HepG2 (cell line): ENCODE data around the gene PFKL. TPM values are rescaled to one million over a fixed set of nuclear protein-coding genes. Genes with fewer than 3 reads are reported as not detected.

Experiments used
- CC2D1A ChIP-seq: sonication (generic); formaldehyde crosslinking; IDR thresholded peaks from 2 replicates; pipeline ENCODE4 v1.8.1; 2023; ENCODE audit warnings: mild to moderate bottlenecking, missing genetic modification reagents
- DNMT1 ChIP-seq: sonication (generic); formaldehyde crosslinking; IDR thresholded peaks from 2 replicates; pipeline ENCODE4 v1.5.1; 2020; ENCODE audit warnings: mild to moderate bottlenecking, missing genetic modification reagents
- DPF2 ChIP-seq: sonication (generic); formaldehyde crosslinking; IDR thresholded peaks from 2 replicates; pipeline ENCODE4 v1.4.0; 2020; ENCODE audit warnings: mild to moderate bottlenecking, low read depth, missing genetic modification reagents, borderline replicate concordance
- GATA4 ChIP-seq: sonication (generic); IDR thresholded peaks from 2 replicates; pipeline ENCODE4 v1.6.1; 2016; ENCODE audit warnings: antibody characterized with exemption, low read depth, borderline replicate concordance
- JUNB ChIP-seq: sonication (generic); formaldehyde crosslinking; IDR thresholded peaks from 2 replicates; pipeline ENCODE4 v1.8.0; 2022; ENCODE audit warnings: missing genetic modification reagents, mild to moderate bottlenecking, borderline replicate concordance
- KDM4B ChIP-seq: sonication (generic); formaldehyde crosslinking; IDR thresholded peaks from 2 replicates; pipeline ENCODE4 v1.4.0; 2020; ENCODE audit warnings: missing genetic modification reagents
- MATR3 ChIP-seq: sonication (generic); formaldehyde crosslinking; IDR thresholded peaks from 2 replicates; pipeline ENCODE4 v1.4.0; 2020; ENCODE audit warnings: missing genetic modification reagents
- SP5 ChIP-seq: IDR thresholded peaks from 2 replicates; pipeline ENCODE4 v1.6.1; 2016; ENCODE audit warnings: low read depth, borderline replicate concordance
- ZNF337 ChIP-seq: sonication (generic); formaldehyde crosslinking; IDR thresholded peaks from 2 replicates; pipeline ENCODE4 v1.5.1; 2020; ENCODE audit warnings: missing genetic modification reagents, low read depth, mild to moderate bottlenecking, borderline replicate concordance
- ZNF629 ChIP-seq: sonication (generic); formaldehyde crosslinking; conservative IDR thresholded peaks from 2 replicates; pipeline ENCODE4 v1.5.0; 2020; ENCODE audit warnings: missing genetic modification reagents
- ZNF652 ChIP-seq: IDR thresholded peaks from 2 replicates; pipeline ENCODE4 v1.6.1; 2016; ENCODE audit warnings: low read depth, borderline replicate concordance
- ZNF766 ChIP-seq: sonication (generic); formaldehyde crosslinking; IDR thresholded peaks from 2 replicates; pipeline ENCODE4 v1.5.0; 2020; ENCODE audit warnings: missing genetic modification reagents, borderline replicate concordance
- ZNF772 ChIP-seq: sonication (generic); formaldehyde crosslinking; IDR thresholded peaks from 2 replicates; pipeline ENCODE4 v1.5.0; 2020; ENCODE audit warnings: mild to moderate bottlenecking, missing genetic modification reagents
- ZSCAN31 ChIP-seq: sonication (generic); formaldehyde crosslinking; IDR thresholded peaks from 2 replicates; pipeline ENCODE4 v1.5.0; 2020; ENCODE audit warnings: low read depth, mild to moderate bottlenecking, missing genetic modification reagents
- polyA plus RNA-seq, 8 experiments: library from polyadenylated mRNA; depleted of rRNA in 3 of 8; stranded (reverse) in 7 of 8; unstranded in 1 of 8; fragments of >200 nt; fragmentation: Illumina TruSeq in 4 of 8; extraction: Trizol in 4 of 8; gene quantifications; 2 replicates each; pipeline versions ENCODE4 v1.2.1 to v1.2.3, GENCODE V29; 2011 to 2016; ENCODE audit warnings: low read depth in 4 of 8, missing spikeins in 1 of 8, mixed read lengths in 1 of 8; ENCODE audit not compliant: insufficient read depth in 1 of 8
- total RNA-seq, 5 experiments: library from RNA; depleted of rRNA; stranded (reverse); fragments of >200 nt; fragmentation: Illumina TruSeq; extraction: Trizol; gene quantifications; 2 replicates each; pipeline ENCODE4 v1.2.3, GENCODE V29; 2016; ENCODE audit warnings: low read depth in 1 of 5
- TF ChIP-seq, protein P1 (sequence below): sonication (generic); formaldehyde crosslinking; IDR thresholded peaks from 2 replicates; pipeline ENCODE4 v1.5.0; 2020; ENCODE audit warnings: missing genetic modification reagents, mild to moderate bottlenecking, borderline replicate concordance
- TF ChIP-seq, protein P2 (sequence below): sonication (generic); formaldehyde crosslinking; IDR thresholded peaks from 2 replicates; pipeline ENCODE4 v1.9.0; 2021; ENCODE audit warnings: missing genetic modification reagents, borderline replicate concordance
- TF ChIP-seq, protein P3 (sequence below): sonication (generic); formaldehyde crosslinking; IDR thresholded peaks from 2 replicates; pipeline ENCODE4 v1.8.1; 2023; ENCODE audit warnings: mild to moderate bottlenecking, missing genetic modification reagents
- TF ChIP-seq, protein P4 (sequence below): sonication (generic); formaldehyde crosslinking; IDR thresholded peaks from 2 replicates; pipeline ENCODE4 v1.4.0; 2020; ENCODE audit warnings: missing genetic modification reagents, borderline replicate concordance
- TF ChIP-seq, protein P5 (sequence below): sonication (generic); formaldehyde crosslinking; IDR thresholded peaks from 2 replicates; pipeline ENCODE4 v1.4.0; 2020; ENCODE audit warnings: missing genetic modification reagents
- TF ChIP-seq, protein P6 (sequence below): IDR thresholded peaks from 2 replicates; pipeline ENCODE4 v1.6.1; 2018; ENCODE audit warnings: missing genetic modification reagents, mild to moderate bottlenecking, missing compliant biosample characterization

The PFKL gene
- total and polyA plus RNA-seq, 2 of the 13 experiments (the other 11 are each of a cell fraction or from before 2014, with no cell fraction given): 92.8 to 106 TPM

DNA sequence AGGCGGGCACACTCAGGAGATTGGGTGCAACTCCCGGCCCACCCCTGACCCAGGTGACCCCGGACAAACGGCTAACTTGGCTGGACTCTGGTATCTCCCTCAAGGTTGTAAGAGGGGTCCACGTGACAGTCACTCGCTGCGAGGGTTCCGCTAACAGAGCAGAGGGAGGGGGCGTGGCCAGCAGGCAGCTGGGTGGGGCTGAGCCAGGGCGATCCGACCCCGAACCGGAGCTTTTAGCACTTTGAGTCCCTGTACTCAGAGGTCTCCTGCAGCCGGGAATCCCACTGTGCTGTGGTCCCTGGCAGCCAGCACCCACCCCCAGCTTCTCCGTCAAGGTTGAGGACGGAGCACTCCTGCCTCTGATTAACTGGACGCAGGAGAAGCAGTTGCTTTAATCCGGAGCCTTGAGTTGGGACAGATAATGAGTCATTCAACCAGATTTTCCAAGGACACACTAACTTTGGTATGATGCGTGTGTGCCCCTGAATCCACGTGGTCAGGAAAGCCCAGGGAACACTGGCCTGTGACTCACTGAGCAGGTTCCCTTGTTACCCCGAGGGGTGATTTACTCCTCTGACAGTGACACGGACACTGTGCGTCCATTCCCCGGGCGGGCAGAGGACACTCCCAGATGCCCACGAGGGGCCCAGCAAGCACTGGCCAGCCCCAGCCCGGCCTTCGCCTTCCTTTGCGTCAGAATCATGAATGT, 70.3 kb downstream of the PFKL start (continued):
- TF ChIP-seq, protein P1, sequence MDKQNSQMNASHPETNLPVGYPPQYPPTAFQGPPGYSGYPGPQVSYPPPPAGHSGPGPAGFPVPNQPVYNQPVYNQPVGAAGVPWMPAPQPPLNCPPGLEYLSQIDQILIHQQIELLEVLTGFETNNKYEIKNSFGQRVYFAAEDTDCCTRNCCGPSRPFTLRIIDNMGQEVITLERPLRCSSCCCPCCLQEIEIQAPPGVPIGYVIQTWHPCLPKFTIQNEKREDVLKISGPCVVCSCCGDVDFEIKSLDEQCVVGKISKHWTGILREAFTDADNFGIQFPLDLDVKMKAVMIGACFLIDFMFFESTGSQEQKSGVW (CRISPR knock-in tag): no peak
- TF ChIP-seq MATR3 (CRISPR knock-in tag): no peak
- peak; percentile 48 for TF ChIP-seq SP5
- TF ChIP-seq ZSCAN31 (CRISPR knock-in tag): no peak
- 0 out of 2 replicates have a peak, but pooled peaks have one; percentile 37 for TF ChIP-seq DPF2 (CRISPR knock-in tag)
- no peak for TF ChIP-seq ZNF629 (CRISPR knock-in tag)
- TF ChIP-seq, protein P2, sequence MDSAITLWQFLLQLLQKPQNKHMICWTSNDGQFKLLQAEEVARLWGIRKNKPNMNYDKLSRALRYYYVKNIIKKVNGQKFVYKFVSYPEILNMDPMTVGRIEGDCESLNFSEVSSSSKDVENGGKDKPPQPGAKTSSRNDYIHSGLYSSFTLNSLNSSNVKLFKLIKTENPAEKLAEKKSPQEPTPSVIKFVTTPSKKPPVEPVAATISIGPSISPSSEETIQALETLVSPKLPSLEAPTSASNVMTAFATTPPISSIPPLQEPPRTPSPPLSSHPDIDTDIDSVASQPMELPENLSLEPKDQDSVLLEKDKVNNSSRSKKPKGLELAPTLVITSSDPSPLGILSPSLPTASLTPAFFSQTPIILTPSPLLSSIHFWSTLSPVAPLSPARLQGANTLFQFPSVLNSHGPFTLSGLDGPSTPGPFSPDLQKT (CRISPR knock-in tag): no peak
- no peak for TF ChIP-seq JUNB (CRISPR knock-in tag)
- TF ChIP-seq ZNF772 (CRISPR knock-in tag): peak; percentile 22; the same call in 1 of the 2 replicates
- TF ChIP-seq, protein P3, sequence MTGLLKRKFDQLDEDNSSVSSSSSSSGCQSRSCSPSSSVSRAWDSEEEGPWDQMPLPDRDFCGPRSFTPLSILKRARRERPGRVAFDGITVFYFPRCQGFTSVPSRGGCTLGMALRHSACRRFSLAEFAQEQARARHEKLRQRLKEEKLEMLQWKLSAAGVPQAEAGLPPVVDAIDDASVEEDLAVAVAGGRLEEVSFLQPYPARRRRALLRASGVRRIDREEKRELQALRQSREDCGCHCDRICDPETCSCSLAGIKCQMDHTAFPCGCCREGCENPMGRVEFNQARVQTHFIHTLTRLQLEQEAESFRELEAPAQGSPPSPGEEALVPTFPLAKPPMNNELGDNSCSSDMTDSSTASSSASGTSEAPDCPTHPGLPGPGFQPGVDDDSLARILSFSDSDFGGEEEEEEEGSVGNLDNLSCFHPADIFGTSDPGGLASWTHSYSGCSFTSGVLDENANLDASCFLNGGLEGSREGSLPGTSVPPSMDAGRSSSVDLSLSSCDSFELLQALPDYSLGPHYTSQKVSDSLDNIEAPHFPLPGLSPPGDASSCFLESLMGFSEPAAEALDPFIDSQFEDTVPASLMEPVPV (CRISPR knock-in tag): no peak
- TF ChIP-seq, protein P4, sequence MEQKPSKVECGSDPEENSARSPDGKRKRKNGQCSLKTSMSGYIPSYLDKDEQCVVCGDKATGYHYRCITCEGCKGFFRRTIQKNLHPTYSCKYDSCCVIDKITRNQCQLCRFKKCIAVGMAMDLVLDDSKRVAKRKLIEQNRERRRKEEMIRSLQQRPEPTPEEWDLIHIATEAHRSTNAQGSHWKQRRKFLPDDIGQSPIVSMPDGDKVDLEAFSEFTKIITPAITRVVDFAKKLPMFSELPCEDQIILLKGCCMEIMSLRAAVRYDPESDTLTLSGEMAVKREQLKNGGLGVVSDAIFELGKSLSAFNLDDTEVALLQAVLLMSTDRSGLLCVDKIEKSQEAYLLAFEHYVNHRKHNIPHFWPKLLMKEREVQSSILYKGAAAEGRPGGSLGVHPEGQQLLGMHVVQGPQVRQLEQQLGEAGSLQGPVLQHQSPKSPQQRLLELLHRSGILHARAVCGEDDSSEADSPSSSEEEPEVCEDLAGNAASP (CRISPR knock-in tag): peak; percentile 17; the same call in 1 of the 2 replicates
- no peak for TF ChIP-seq DNMT1 (CRISPR knock-in tag)
- no peak for TF ChIP-seq GATA4
- TF ChIP-seq, protein P5, sequence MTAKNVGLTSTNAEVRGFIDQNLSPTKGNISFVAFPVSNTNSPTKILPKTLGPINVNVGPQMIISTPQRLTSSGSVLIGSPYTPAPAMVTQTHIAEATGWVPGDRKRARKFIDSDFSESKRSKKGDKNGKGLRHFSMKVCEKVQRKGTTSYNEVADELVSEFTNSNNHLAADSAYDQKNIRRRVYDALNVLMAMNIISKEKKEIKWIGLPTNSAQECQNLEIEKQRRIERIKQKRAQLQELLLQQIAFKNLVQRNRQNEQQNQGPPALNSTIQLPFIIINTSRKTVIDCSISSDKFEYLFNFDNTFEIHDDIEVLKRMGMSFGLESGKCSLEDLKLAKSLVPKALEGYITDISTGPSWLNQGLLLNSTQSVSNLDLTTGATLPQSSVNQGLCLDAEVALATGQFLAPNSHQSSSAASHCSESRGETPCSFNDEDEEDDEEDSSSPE (CRISPR knock-in tag): peak; percentile 16; the same call in 1 of the 2 replicates
- TF ChIP-seq ZNF652: no peak
- 0 out of 2 replicates have a peak, but pooled peaks have one; percentile 53 for TF ChIP-seq ZNF766 (CRISPR knock-in tag)
- TF ChIP-seq KDM4B: no peak
- TF ChIP-seq, protein P6, sequence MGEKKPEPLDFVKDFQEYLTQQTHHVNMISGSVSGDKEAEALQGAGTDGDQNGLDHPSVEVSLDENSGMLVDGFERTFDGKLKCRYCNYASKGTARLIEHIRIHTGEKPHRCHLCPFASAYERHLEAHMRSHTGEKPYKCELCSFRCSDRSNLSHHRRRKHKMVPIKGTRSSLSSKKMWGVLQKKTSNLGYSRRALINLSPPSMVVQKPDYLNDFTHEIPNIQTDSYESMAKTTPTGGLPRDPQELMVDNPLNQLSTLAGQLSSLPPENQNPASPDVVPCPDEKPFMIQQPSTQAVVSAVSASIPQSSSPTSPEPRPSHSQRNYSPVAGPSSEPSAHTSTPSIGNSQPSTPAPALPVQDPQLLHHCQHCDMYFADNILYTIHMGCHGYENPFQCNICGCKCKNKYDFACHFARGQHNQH (CRISPR knock-in tag): no peak
- no peak for TF ChIP-seq ZNF337 (CRISPR knock-in tag)
- TF ChIP-seq CC2D1A (CRISPR knock-in tag): no peak
